ENCODE results near the gene CD247.

GRCh38 chr1:167420510-167420909 lies 97.8 kb downstream of the CD247 start:
- no peak for TF ChIP-seq CTCF (IDR thresholded peaks at IDR 0.05)
- TF ChIP-seq POLR2A (IDR thresholded peaks at IDR 0.05) = no peak

All from thyroid gland (tissue), 4 donors.